GM23248 (cell line): Measurements from ENCODE around the gene IGF2.

ENCODE experiments used
- EZH2 ChIP-seq: fragments of 200-600 bp; sonication (generic); IDR thresholded peaks from 2 replicates; pipeline ENCODE4 v1.6.1; 2018; ENCODE audit warnings: antibody characterized with exemption, mild to moderate bottlenecking; ENCODE audit not compliant: insufficient read depth, poor library complexity, severe bottlenecking
- EZH2phosphoT487 ChIP-seq: fragments of 200-600 bp; sonication (generic); IDR thresholded peaks from 2 replicates; pipeline ENCODE4 v1.6.1; 2018; ENCODE audit warnings: antibody characterized with exemption, moderate library complexity, mild to moderate bottlenecking, low read depth; ENCODE audit not compliant: insufficient read depth

DNA sequence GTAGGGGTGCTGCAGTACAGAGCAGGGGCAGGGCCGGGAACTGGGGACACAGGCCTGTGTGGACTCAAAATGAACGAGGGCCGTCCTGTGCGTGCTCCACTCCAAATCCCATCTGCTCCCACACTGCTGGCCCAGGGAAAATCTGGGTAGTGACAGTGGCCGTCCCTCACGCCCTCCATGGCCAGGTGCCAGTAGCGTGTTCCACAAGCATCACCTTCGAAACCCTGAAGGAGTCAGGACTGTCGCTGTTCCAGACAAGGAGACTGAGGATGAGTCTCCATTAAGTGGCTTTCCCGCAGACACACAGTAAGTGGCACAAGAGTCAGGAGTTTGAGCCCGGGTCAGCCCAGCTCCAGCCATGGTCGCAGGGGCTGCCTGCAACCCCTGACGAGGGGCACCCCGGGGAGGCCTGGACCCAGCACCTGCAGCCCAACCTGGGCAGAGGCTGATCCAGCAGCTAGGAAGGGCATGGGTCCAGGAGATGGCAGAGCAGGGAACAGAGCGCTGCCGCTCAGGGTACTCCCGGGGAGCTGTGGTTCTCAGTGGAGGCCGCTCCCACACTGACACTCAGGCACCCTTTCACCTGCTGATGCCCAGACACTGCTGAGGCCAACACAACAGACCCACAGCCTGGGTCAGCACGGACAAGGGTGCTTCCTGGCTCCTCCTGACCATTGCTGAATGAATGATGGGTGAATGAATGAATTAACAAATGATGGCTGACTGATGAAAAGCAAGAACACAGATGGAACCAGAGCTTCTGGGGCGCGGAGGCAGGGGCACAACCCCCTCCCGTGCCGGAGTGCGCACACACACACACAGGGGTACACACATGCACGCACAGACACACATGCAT, 35.3 kb downstream of the IGF2 start:
- TF ChIP-seq EZH2 (no peak), EZH2phosphoT487 (no peak)
